ENCODE data around the gene LYSET. TPM values are rescaled to one million over a fixed set of nuclear protein-coding genes. Genes with fewer than 3 reads are reported as not detected.
"Not testable (repeated sequence)": the region's sequence is repeated elsewhere in the genome, so short reads cannot be mapped to it uniquely, and the experiment has no call there.

The LYSET gene
- total RNA-seq, 1 donor from 2014 or later: 13.6 TPM

GRCh38 chr14:93173943-93174395 is 11.1 kb upstream of the LYSET start:
- no peak for DNase-seq (ENCODE audit: low spot score)
- Mint-ChIP-seq H3K27me3 (ENCODE audit: unreplicated experiment) (peaks cover 7% of the 10 kb centered on the region), H3K9me3 (ENCODE audit: unreplicated experiment) (no peaks in the 10 kb centered on the region), H3K36me3 (ENCODE audit: low read depth, unreplicated experiment) (peaks cover 3% of the 10 kb centered on the region), H3K4me3 (ENCODE audit: unreplicated experiment) (no peak overlapping the region), H3K27ac (ENCODE audit: unreplicated experiment) (no peak overlapping the region), H3K4me1 (ENCODE audit: unreplicated experiment) (no peaks in the 10 kb centered on the region)
- no peak for TF ChIP-seq CTCF (IDR thresholded peaks at IDR 0.05; ENCODE audit: unreplicated experiment)

- not testable (repeated sequence) for H3K27ac Mint-ChIP-seq (ENCODE audit: unreplicated experiment); H3K27me3 Mint-ChIP-seq (ENCODE audit: unreplicated experiment)
Observed at GRCh38 chr14:93174731-93175130, 10.4 kb upstream of the LYSET start.

GRCh38 chr14:93175492-93175891 is 9.6 kb upstream of the LYSET start:
- H3K9me3 Mint-ChIP-seq (ENCODE audit: unreplicated experiment): no peaks in the 10 kb centered on the region
- H3K36me3 Mint-ChIP-seq (ENCODE audit: low read depth, unreplicated experiment): no peaks in the 10 kb centered on the region
- TF ChIP-seq CTCF (IDR thresholded peaks at IDR 0.05; ENCODE audit: unreplicated experiment): no peak
- no peak overlapping the region for H3K27ac Mint-ChIP-seq (ENCODE audit: unreplicated experiment)
- no peak for DNase-seq (ENCODE audit: low spot score)
- H3K4me1 Mint-ChIP-seq (ENCODE audit: unreplicated experiment): no peaks in the 10 kb centered on the region
- peaks cover 4% of the 10 kb centered on the region for H3K27me3 Mint-ChIP-seq (ENCODE audit: unreplicated experiment)
- H3K4me3 Mint-ChIP-seq (ENCODE audit: unreplicated experiment): no peak overlapping the region

More at GRCh38 chr14:93174731-93175130, 10.4 kb upstream of the LYSET start:
- H3K36me3 Mint-ChIP-seq (ENCODE audit: low read depth, unreplicated experiment); DNase-seq (ENCODE audit: low spot score); H3K4me3 Mint-ChIP-seq (ENCODE audit: unreplicated experiment); H3K9me3 Mint-ChIP-seq (ENCODE audit: unreplicated experiment); H3K4me1 Mint-ChIP-seq (ENCODE audit: unreplicated experiment): not testable (repeated sequence)

- Mint-ChIP-seq H3K4me3 (ENCODE audit: unreplicated experiment) (peak overlapping the region; percentile 89), H3K4me1 (ENCODE audit: unreplicated experiment) (peaks cover 19% of the 10 kb centered on the region), H3K36me3 (ENCODE audit: low read depth, unreplicated experiment) (no peaks in the 10 kb centered on the region), H3K27ac (ENCODE audit: unreplicated experiment) (peak overlapping the region; percentile 45), H3K27me3 (ENCODE audit: unreplicated experiment) (peaks cover 5% of the 10 kb centered on the region), H3K9me3 (ENCODE audit: unreplicated experiment) (no peaks in the 10 kb centered on the region)
- no peak for DNase-seq (ENCODE audit: low spot score)
- no peak for TF ChIP-seq CTCF (IDR thresholded peaks at IDR 0.05; ENCODE audit: unreplicated experiment)
Observed at GRCh38 chr14:93183596-93184317, 1.4 kb upstream of the LYSET start.

GRCh38 chr14:93185349-93185720 is 218 bp downstream of the LYSET start:
- H3K4me3 Mint-ChIP-seq (ENCODE audit: unreplicated experiment): peak overlapping the region; percentile 98
- DNase-seq (ENCODE audit: low spot score): no peak
- no peaks in the 10 kb centered on the region for H3K36me3 Mint-ChIP-seq (ENCODE audit: low read depth, unreplicated experiment)

More at GRCh38 chr14:93185349-93185720, 218 bp downstream of the LYSET start:
- Mint-ChIP-seq H3K9me3 (ENCODE audit: unreplicated experiment) (no peaks in the 10 kb centered on the region), H3K27ac (ENCODE audit: unreplicated experiment) (peak overlapping the region; percentile 96), H3K4me1 (ENCODE audit: unreplicated experiment) (peaks cover 19% of the 10 kb centered on the region), H3K27me3 (ENCODE audit: unreplicated experiment) (peaks cover 5% of the 10 kb centered on the region)
- TF ChIP-seq CTCF (IDR thresholded peaks at IDR 0.05; ENCODE audit: unreplicated experiment): no peak

Data from endothelial cell (in vitro differentiated cells).